Activated CD8-positive, alpha-beta T cell treated with anti-CD3 and anti-CD28 coated beads for 36 hours (primary cell): ENCODE results near the gene FRMD6. TPM values are rescaled to one million over a fixed set of nuclear protein-coding genes. Genes with fewer than 3 reads are reported as not detected.

Experiments
- ATAC-seq: fragments of 200-7000 bp; cut with Tn5 transposase; one replicate; pipeline ENCODE4 v1.10.0; 2021; ENCODE audit warnings: mild to moderate bottlenecking, moderate library complexity
- CTCF ChIA-PET: fragments of 350-600 bp; sonication (Branson Sonifier 250); formaldehyde crosslinking; loops from one replicate; lab custom pipeline; 2021; ENCODE audit warnings: antibody characterized with exemption; lab: Charles Lee
- POLR2A ChIA-PET: fragments of 350-600 bp; sonication (Branson Sonifier 250); formaldehyde crosslinking; loops from one replicate; lab custom pipeline; 2021; ENCODE audit warnings: antibody characterized with exemption; lab: Charles Lee
- DNase-seq: peaks from one replicate; pipeline ENCODE4 v3.0.0-alpha.2; 2020
- H3K27ac Mint-ChIP-seq: one replicate; pipeline ENCODE4 v1.8.0; 2021; ENCODE audit warnings: mild to moderate bottlenecking, mixed read lengths
- H3K27me3 Mint-ChIP-seq: one replicate; pipeline ENCODE4 v1.8.0; 2021; ENCODE audit warnings: mixed read lengths
- H3K36me3 Mint-ChIP-seq: one replicate; pipeline ENCODE4 v1.8.0; 2021; ENCODE audit warnings: low read depth, mixed read lengths
- H3K4me1 Mint-ChIP-seq: one replicate; pipeline ENCODE4 v1.8.0; 2021; ENCODE audit warnings: low read depth, mixed read lengths
- H3K4me3 Mint-ChIP-seq: one replicate; pipeline ENCODE4 v1.8.0; 2021; ENCODE audit warnings: mild to moderate bottlenecking, moderate library complexity, mixed read lengths
- H3K9me3 Mint-ChIP-seq: one replicate; pipeline ENCODE4 v1.8.0; 2021; ENCODE audit warnings: mixed read lengths
- intact Hi-C: fragments of 100-400 bp; cut with micrococcal nuclease; formaldehyde crosslinking; loops from one replicate; pipeline ENCODE4 v1.10.0; 2022
- total RNA-seq, 2 experiments: library from RNA; stranded (reverse); gene quantifications; one replicate each; pipeline ENCODE4 v1.2.3, GENCODE V29; 2021
- TF ChIP-seq, protein P1 (sequence below): fragments of 200-600 bp; IDR thresholded peaks from one replicate; pipeline ENCODE4 v1.8.0; 2022; ENCODE audit warnings: antibody characterized with exemption, mild to moderate bottlenecking

FRMD6 gene
- total RNA-seq, 2 experiments from 2014 or later, result 2.7 to 4.9 TPM

DNA sequence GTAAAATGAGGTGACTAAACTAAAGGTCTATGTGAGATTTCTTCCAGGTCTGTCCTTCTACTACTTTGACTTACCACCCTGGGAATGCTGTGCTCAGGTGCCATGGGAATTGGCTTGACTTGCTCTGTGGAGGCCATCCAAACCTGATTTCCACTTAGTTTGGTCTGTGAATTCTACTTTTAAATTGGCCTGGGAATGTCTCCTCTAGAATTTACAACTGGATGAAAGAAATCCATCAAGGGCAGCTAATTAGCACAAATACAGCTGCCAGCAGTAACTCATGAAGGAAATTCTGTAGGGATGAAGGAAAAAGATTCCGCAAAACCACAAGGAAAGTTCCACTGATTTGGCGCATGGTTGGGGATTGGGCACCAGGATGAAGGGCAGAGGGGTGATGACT, 31.7 kb upstream of the FRMD6 start:
- CTCF ChIA-PET, result no interaction called here
- H3K4me1 Mint-ChIP-seq, result no peaks in the 10 kb centered on the region
- TF ChIP-seq, protein P1, sequence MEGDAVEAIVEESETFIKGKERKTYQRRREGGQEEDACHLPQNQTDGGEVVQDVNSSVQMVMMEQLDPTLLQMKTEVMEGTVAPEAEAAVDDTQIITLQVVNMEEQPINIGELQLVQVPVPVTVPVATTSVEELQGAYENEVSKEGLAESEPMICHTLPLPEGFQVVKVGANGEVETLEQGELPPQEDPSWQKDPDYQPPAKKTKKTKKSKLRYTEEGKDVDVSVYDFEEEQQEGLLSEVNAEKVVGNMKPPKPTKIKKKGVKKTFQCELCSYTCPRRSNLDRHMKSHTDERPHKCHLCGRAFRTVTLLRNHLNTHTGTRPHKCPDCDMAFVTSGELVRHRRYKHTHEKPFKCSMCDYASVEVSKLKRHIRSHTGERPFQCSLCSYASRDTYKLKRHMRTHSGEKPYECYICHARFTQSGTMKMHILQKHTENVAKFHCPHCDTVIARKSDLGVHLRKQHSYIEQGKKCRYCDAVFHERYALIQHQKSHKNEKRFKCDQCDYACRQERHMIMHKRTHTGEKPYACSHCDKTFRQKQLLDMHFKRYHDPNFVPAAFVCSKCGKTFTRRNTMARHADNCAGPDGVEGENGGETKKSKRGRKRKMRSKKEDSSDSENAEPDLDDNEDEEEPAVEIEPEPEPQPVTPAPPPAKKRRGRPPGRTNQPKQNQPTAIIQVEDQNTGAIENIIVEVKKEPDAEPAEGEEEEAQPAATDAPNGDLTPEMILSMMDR, result no peak
- H3K36me3 Mint-ChIP-seq, result no peaks in the 10 kb centered on the region
- intact Hi-C loops, result no loop called here
- peaks cover 1% of the 10 kb centered on the region for H3K27me3 Mint-ChIP-seq
- no peaks in the 10 kb centered on the region for H3K9me3 Mint-ChIP-seq
- ATAC-seq, result no peak
- H3K4me3 Mint-ChIP-seq, result no peak overlapping the region
- no peak overlapping the region for H3K27ac Mint-ChIP-seq
- POLR2A ChIA-PET, result no interaction called here
- DNase-seq, result no peak

DNA sequence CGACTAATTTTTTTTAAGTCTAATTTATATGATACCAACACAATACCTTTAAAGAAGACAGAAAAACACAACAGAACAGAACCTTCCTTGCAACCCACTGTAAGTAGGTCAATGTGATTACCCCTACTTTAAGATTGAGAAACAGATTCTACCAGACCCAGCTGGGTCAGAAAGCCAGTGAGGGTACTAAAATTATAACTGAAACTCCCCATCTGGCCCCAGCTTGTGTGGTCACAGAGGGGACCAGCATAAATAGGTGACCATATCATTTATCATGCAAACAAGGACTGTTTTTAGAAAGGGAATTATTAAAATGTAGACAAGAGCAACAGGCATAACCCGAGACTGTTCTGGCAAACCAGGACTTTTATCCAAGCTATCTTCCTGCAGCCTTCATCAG, 30.1 kb upstream of the FRMD6 start:
- no peaks in the 10 kb centered on the region for H3K36me3 Mint-ChIP-seq
- H3K4me3 Mint-ChIP-seq, result no peak overlapping the region
- DNase-seq (no peak), ATAC-seq (no peak)
- no peak overlapping the region for H3K27ac Mint-ChIP-seq
- TF ChIP-seq, protein P1, result no peak
- ChIA-PET CTCF (interaction anchor here (0.9 to 1.4 kb wide), 2 partner anchors 13 to 31 kb away, joined by 3 to 4 read pairs; no protein-coding TSS in a partner anchor), POLR2A (no interaction called here)
- no peaks in the 10 kb centered on the region for H3K9me3 Mint-ChIP-seq
- intact Hi-C loops, result no loop called here
- H3K4me1 Mint-ChIP-seq, result peaks cover 2% of the 10 kb centered on the region
- H3K27me3 Mint-ChIP-seq, result peaks cover 1% of the 10 kb centered on the region

DNA sequence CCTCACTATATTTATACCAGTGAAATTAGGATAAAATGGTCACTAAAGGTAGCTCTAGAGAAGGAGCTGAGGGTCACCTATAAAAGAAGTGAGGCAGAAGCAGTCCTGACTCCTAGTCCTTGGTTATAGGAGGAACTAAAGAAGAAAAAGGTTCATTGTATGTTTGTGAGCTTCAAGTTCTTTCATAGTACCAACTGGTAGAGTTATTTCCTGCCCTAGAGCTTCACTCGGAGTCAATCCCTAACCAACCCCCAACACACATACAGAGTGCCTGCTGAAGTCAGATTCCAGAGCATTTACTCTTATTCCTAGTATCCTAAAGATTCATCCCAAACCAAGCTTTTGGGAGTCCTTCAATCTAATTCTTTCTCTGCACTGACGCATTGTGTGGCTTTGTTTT, 29.3 kb upstream of the FRMD6 start:
- Mint-ChIP-seq H3K4me1 (peaks cover 4% of the 10 kb centered on the region), H3K9me3 (no peaks in the 10 kb centered on the region), H3K27ac (no peak overlapping the region), H3K27me3 (peaks cover 1% of the 10 kb centered on the region), H3K4me3 (no peak overlapping the region), H3K36me3 (no peaks in the 10 kb centered on the region)
- intact Hi-C loops, result no loop called here
- POLR2A ChIA-PET, result no interaction called here
- CTCF ChIA-PET, result interaction anchor here (0.7 to 1.4 kb wide), 4 partner anchors 14 to 155 kb away, joined by 3 to 4 read pairs (median 3); no protein-coding TSS in a partner anchor
- ATAC-seq (no peak), DNase-seq (no peak)
- TF ChIP-seq, protein P1, result no peak

DNA sequence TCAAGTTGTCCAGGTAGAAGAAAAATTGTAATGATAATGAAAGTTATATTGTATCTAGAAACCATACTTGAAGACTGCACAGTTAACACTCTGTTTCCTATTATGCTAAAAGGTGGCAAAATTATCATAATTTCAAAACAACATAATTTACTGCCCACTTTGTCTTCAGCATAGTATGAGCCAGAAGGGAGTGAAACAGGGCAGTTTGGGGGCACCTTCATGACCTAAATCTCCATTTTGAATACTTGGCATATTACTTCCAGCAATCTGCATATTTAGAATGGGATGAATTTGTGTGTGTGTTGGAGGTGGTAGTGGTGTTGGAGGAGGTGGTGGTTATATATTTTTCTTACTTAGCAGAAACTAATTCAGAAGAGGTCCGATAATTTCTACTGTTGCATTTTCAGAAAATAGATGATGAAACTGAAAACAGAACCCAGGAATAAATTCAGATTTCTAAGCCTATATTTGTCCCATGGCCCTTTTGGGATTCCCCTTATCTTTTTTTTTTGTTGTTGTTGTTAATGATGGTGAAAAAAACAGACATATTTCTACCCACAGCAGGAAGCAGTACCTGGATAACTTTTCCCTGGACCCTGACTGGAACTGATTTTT, 26.6 kb upstream of the FRMD6 start:
- Mint-ChIP-seq H3K27me3 (peaks cover 1% of the 10 kb centered on the region), H3K9me3 (no peaks in the 10 kb centered on the region), H3K4me3 (no peak overlapping the region), H3K4me1 (peaks cover 4% of the 10 kb centered on the region), H3K27ac (no peak overlapping the region), H3K36me3 (no peaks in the 10 kb centered on the region)
- ATAC-seq (no peak), DNase-seq (no peak)
- TF ChIP-seq, protein P1, result no peak
- POLR2A ChIA-PET, result no interaction called here
- intact Hi-C loops, result no loop called here
- CTCF ChIA-PET, result no interaction called here

DNA sequence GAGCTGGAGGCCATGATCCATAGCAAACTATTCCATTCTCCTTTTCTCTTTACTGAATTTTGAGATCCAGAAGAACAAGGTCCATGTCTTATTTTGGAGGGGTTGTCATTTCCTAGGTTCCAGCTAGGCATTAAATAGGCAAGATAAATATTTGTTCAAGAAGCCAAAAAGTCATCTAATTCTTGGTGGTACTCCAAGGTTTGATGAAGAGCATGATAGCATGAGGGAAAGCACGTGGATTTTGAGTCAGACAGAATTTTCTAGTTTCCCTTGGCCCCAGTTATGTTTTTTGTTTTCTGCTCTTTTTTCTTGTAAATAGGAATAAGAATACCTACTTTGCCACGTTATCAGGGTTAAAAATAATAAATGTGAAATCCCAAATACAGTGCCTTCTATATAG, 25.5 kb upstream of the FRMD6 start:
- Mint-ChIP-seq H3K4me3 (no peak overlapping the region), H3K27me3 (peaks cover 1% of the 10 kb centered on the region), H3K4me1 (peaks cover 4% of the 10 kb centered on the region), H3K27ac (no peak overlapping the region), H3K36me3 (no peaks in the 10 kb centered on the region), H3K9me3 (no peaks in the 10 kb centered on the region)
- TF ChIP-seq, protein P1, result no peak
- ChIA-PET CTCF (no interaction called here), POLR2A (no interaction called here)
- ATAC-seq, result no peak
- intact Hi-C loops, result no loop called here
- DNase-seq, result no peak
